CD14-positive monocyte (primary cell): ENCODE results near the gene TCP11L1. TPM values are rescaled to one million over a fixed set of nuclear protein-coding genes. Genes with fewer than 3 reads are reported as not detected.
A peak's percentile ranks its signal among the peaks of the same experiment; 100 is the strongest.

Source experiments
- DNase-seq, 3 donors: peaks; one replicate each; pipeline ENCODE4 v3.0.0-alpha.2; 2011 to 2022
- H2AFZ ChIP-seq: 2 replicates; pipeline ENCODE4 v1.6.0; 2012; ENCODE audit warnings: mild to moderate bottlenecking, low read depth, low read length, inconsistent platforms; ENCODE audit not compliant: insufficient read depth, poor library complexity, severe bottlenecking
- H3K27ac ChIP-seq, 2 donors: 1 replicate in 1 of 2; 2 replicates in 1 of 2; pipeline ENCODE4 v1.5.1; 2012 to 2013; ENCODE audit warnings: low read length in 2 of 2, control low read depth in 1 of 2, inconsistent platforms in 1 of 2, low read depth in 1 of 2, mild to moderate bottlenecking in 1 of 2
- H3K27me3 ChIP-seq, 2 donors: one replicate each; pipeline versions ENCODE4 v1.6.0 to v1.6.1; 2011 to 2013; ENCODE audit warnings: low read length in 2 of 2; ENCODE audit not compliant: control insufficient read depth in 2 of 2, insufficient read depth in 2 of 2
- H3K36me3 ChIP-seq, 2 donors: replicated peaks in 1 of 2; 1 replicate in 1 of 2; 2 replicates in 1 of 2; pipeline versions ENCODE4 v1.5.1 to v1.6.1; 2012 to 2013; ENCODE audit warnings: low read length in 2 of 2, control low read depth in 1 of 2, inconsistent platforms in 1 of 2, mild to moderate bottlenecking in 1 of 2; ENCODE audit not compliant: insufficient read depth in 2 of 2, control insufficient read depth in 1 of 2
- H3K4me1 ChIP-seq, 2 donors: 1 replicate in 1 of 2; 2 replicates in 1 of 2; pipeline versions ENCODE4 v1.5.1 to v1.6.1; 2012 to 2013; ENCODE audit warnings: low read length in 2 of 2, control low read depth in 1 of 2, inconsistent platforms in 1 of 2, mild to moderate bottlenecking in 1 of 2, moderate library complexity in 1 of 2; ENCODE audit not compliant: insufficient read depth in 2 of 2, control insufficient read depth in 1 of 2
- H3K4me2 ChIP-seq: replicated peaks from 2 replicates; pipeline ENCODE3; 2012; ENCODE audit warnings: low read length, moderate library complexity, mild to moderate bottlenecking; ENCODE audit not compliant: poor library complexity, severe bottlenecking; ENCODE audit errors: extremely low read depth
- H3K4me3 ChIP-seq, 3 experiments: fragments of 200-600 bp in 1 of 3; sonication (generic) in 1 of 3; replicated peaks in 1 of 3; 1 replicate in 2 of 3; 2 replicates in 1 of 3; pipeline ENCODE4 v1.5.1; 2011 to 2013; ENCODE audit warnings: low read length in 3 of 3, mild to moderate bottlenecking in 3 of 3, control low read depth in 2 of 3, low read depth in 2 of 3, inconsistent platforms in 1 of 3, moderate library complexity in 1 of 3
- H3K79me2 ChIP-seq: 2 replicates; pipeline ENCODE4 v1.6.0; 2012; ENCODE audit warnings: mild to moderate bottlenecking, control low read depth, inconsistent platforms, low read length, moderate library complexity; ENCODE audit not compliant: insufficient read depth
- H3K9ac ChIP-seq: 2 replicates; pipeline ENCODE4 v1.6.0; 2017; ENCODE audit warnings: low read length, mild to moderate bottlenecking; ENCODE audit not compliant: insufficient read depth, poor library complexity, severe bottlenecking
- H3K9me3 ChIP-seq, 2 donors: replicated peaks in 1 of 2; 1 replicate in 1 of 2; 2 replicates in 1 of 2; pipeline versions ENCODE4 v1.5.1 to v1.6.1; 2012 to 2013; ENCODE audit warnings: low read length in 2 of 2, control low read depth in 1 of 2; ENCODE audit not compliant: control insufficient read depth in 1 of 2, insufficient read depth in 1 of 2
- H4K20me1 ChIP-seq: 2 replicates; pipeline ENCODE4 v1.6.0; 2012; ENCODE audit warnings: mild to moderate bottlenecking, low read length, control low read depth, moderate library complexity; ENCODE audit not compliant: insufficient read depth
- H3K27ac Mint-ChIP-seq, 7 donors: one replicate each; pipeline ENCODE4 v1.8.0; 2020; ENCODE audit warnings: mild to moderate bottlenecking in 7 of 7, mixed read lengths in 7 of 7, moderate library complexity in 6 of 7, inconsistent platforms in 2 of 7
- H3K27me3 Mint-ChIP-seq, 3 donors: one replicate each; pipeline ENCODE4 v1.8.0; 2021 to 2022; ENCODE audit warnings: low read depth in 3 of 3, mild to moderate bottlenecking in 3 of 3, mixed read lengths in 3 of 3, moderate library complexity in 3 of 3, inconsistent platforms in 1 of 3
- H3K36me3 Mint-ChIP-seq, 2 donors: one replicate each; pipeline ENCODE4 v1.8.0; 2020; ENCODE audit warnings: mixed read lengths in 2 of 2, inconsistent platforms in 1 of 2, mild to moderate bottlenecking in 1 of 2
- H3K4me1 Mint-ChIP-seq: one replicate; pipeline ENCODE4 v1.8.0; 2020; ENCODE audit warnings: mild to moderate bottlenecking, mixed read lengths
- H3K4me3 Mint-ChIP-seq, 2 donors: one replicate each; pipeline ENCODE4 v1.8.0; 2020; ENCODE audit warnings: mild to moderate bottlenecking in 2 of 2, mixed read lengths in 2 of 2, moderate library complexity in 1 of 2
- H3K9me3 Mint-ChIP-seq, 7 donors: one replicate each; pipeline ENCODE4 v1.8.0; 2020 to 2022; ENCODE audit warnings: mixed read lengths in 7 of 7, mild to moderate bottlenecking in 6 of 7, moderate library complexity in 6 of 7, inconsistent platforms in 2 of 7
- WGBS: methylation state at CpG from one replicate; pipeline ENCODE4 v1.1.5; 2013; ENCODE audit warnings: missing lambda C conversion rate; ENCODE audit not compliant: insufficient coverage; 5-methylcytosine and 5-hydroxymethylcytosine counted together
- intact Hi-C, 2 donors: fragments of 100-400 bp; cut with micrococcal nuclease; formaldehyde crosslinking; loops; one replicate each; pipeline versions ENCODE4 v1.15.0 to v1.15.1; 2023
- polyA minus RNA-seq: library from RNA; depleted of rRNA, polyadenylated mRNA; stranded (reverse); fragments of >200 nt; gene quantifications from 2 replicates; pipeline ENCODE4 v1.2.3, GENCODE V29; 2012
- polyA plus RNA-seq, 3 donors: library from polyadenylated mRNA; depleted of rRNA in 1 of 3; unstranded in 2 of 3; stranded (reverse) in 1 of 3; fragments of 300-500 nt in 2 of 3; fragments of >200 nt in 1 of 3; fragmentation: Illumina TruSeq in 2 of 3; gene quantifications; 1 replicate in 2 of 3; 2 replicates in 1 of 3; pipeline ENCODE4 v1.2.3, GENCODE V29; 2012 to 2021
- total RNA-seq, 12 experiments: library from RNA in 1 of 12; stranded (reverse) in 1 of 12; fragments of 120-200 nt in 1 of 12; gene quantifications; one replicate each; pipeline ENCODE4 v1.2.4 and lab custom pipeline; 2013 to 2026; ENCODE audit warnings: mixed read lengths in 6 of 12, inconsistent platforms in 1 of 12
- TF ChIP-seq, protein P1 (sequence below): fragments of 200-600 bp; IDR thresholded peaks from one replicate; pipeline ENCODE4 v1.8.0; 2022; ENCODE audit warnings: antibody characterized with exemption, mild to moderate bottlenecking

Gene TCP11L1, protein sequence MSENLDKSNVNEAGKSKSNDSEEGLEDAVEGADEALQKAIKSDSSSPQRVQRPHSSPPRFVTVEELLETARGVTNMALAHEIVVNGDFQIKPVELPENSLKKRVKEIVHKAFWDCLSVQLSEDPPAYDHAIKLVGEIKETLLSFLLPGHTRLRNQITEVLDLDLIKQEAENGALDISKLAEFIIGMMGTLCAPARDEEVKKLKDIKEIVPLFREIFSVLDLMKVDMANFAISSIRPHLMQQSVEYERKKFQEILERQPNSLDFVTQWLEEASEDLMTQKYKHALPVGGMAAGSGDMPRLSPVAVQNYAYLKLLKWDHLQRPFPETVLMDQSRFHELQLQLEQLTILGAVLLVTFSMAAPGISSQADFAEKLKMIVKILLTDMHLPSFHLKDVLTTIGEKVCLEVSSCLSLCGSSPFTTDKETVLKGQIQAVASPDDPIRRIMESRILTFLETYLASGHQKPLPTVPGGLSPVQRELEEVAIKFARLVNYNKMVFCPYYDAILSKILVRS
- total RNA-seq (2013), result 11.0 TPM
- polyA plus RNA-seq, result 10 to 100 TPM in 1 of 3 donors, 1 to 10 TPM in 2; 5.1 to 11.2 (median 7.0) TPM
- 11.9 and 25.0 TPM in 2 replicates for polyA minus RNA-seq
- 8.0 to 41.3 (median 19.6) reads per million in 11 experiments for total RNA-seq (lab: John Stamatoyannopoulos, UW)

- peaks cover 17 to 20% of the 10 kb centered on the region in 2 donors for H3K4me1 ChIP-seq
- no peak for DNase-seq
- H3K36me3 ChIP-seq, result peaks cover 0 to 11% of the 10 kb centered on the region in 2 donors
- H3K9me3 ChIP-seq, result no peaks in the 10 kb centered on the region
- H3K4me3 Mint-ChIP-seq, result peak within 1 kb of the TSS; percentile 84 to 93
- peaks cover 30% of the 10 kb centered on the region for H3K79me2 ChIP-seq
- peak within 1 kb of the TSS; percentile 89 to 99 (median 97) for H3K27ac Mint-ChIP-seq
- peaks cover 0 to 4% (median 3%) of the 10 kb centered on the region in 3 donors for H3K27me3 Mint-ChIP-seq
- peak within 1 kb of the TSS; percentile 89 for H3K4me2 ChIP-seq
- under 1% methylated on average over 84 of the region's 84 CpGs for WGBS
- H4K20me1 ChIP-seq, result no peaks in the 10 kb centered on the region
- peak within 1 kb of the TSS; percentile 83 for H3K9ac ChIP-seq
- peaks cover 21% of the 10 kb centered on the region for H3K4me1 Mint-ChIP-seq
- H3K36me3 Mint-ChIP-seq, result peaks cover 10 to 14% of the 10 kb centered on the region in 2 donors
- peak within 1 kb of the TSS; percentile 93 for H2AFZ ChIP-seq
- no peaks in the 10 kb centered on the region for H3K27me3 ChIP-seq
- intact Hi-C loops, result loop anchor here in 1 of 2 donors (2.0 to 10.0 kb wide), 2 partner anchors 23 to 455 kb away; partner anchors contain the start of gene EIF3M
- H3K27ac ChIP-seq, result peak within 1 kb of the TSS; percentile 89
- H3K4me3 ChIP-seq, result peak within 1 kb of the TSS; percentile 87 to 100 (median 89)
- H3K9me3 Mint-ChIP-seq, result no peaks in the 10 kb centered on the region
- TF ChIP-seq, protein P1, sequence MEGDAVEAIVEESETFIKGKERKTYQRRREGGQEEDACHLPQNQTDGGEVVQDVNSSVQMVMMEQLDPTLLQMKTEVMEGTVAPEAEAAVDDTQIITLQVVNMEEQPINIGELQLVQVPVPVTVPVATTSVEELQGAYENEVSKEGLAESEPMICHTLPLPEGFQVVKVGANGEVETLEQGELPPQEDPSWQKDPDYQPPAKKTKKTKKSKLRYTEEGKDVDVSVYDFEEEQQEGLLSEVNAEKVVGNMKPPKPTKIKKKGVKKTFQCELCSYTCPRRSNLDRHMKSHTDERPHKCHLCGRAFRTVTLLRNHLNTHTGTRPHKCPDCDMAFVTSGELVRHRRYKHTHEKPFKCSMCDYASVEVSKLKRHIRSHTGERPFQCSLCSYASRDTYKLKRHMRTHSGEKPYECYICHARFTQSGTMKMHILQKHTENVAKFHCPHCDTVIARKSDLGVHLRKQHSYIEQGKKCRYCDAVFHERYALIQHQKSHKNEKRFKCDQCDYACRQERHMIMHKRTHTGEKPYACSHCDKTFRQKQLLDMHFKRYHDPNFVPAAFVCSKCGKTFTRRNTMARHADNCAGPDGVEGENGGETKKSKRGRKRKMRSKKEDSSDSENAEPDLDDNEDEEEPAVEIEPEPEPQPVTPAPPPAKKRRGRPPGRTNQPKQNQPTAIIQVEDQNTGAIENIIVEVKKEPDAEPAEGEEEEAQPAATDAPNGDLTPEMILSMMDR, result no peak
Measured at GRCh38 chr11:33039274-33040032, at the start of gene TCP11L1. TCP11L1 (plus strand) TSS chr11:33039572; CDS start chr11:33043774, 4,202 bp downstream.

DNA sequence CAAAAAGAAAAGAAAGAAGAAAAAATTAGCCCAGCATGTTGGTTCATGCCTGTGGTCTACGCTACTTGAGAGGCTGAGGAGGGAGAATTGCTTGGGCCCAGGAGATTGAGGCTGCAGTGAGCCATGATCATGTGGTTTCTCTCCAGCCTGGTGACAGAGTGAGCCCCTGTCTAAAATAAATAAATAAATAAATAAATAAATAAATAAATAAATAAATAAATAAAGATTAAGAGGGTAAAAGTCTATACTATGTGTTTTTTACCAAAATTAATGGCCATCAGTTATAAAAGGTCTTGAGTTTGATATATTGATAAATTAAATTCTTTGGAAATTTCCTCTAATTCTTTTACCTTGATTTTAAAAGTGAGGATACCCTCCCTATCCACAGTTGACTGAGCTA, 48.9 kb upstream of the TCP11L1 start:
- TF ChIP-seq, protein P1, result no peak
- H3K36me3 ChIP-seq, result no peaks in the 10 kb centered on the region
- H3K27ac ChIP-seq, result no peak overlapping the region
- H3K4me1 ChIP-seq, result no peaks in the 10 kb centered on the region
- no peak for DNase-seq
- no peak overlapping the region for H3K4me3 ChIP-seq
- Mint-ChIP-seq H3K27ac (no peak overlapping the region), H3K36me3 (no peaks in the 10 kb centered on the region), H3K9me3 (peaks cover 9 to 25% (median 15%) of the 10 kb centered on the region in 7 donors), H3K4me1 (no peaks in the 10 kb centered on the region), H3K4me3 (no peak overlapping the region), H3K27me3 (peaks cover 0 to 2% (median 0%) of the 10 kb centered on the region in 3 donors)
- no peak overlapping the region for H2AFZ ChIP-seq
- no peaks in the 10 kb centered on the region for H3K79me2 ChIP-seq
- H3K9me3 ChIP-seq, result peaks cover 3 to 5% of the 10 kb centered on the region in 2 donors
- H3K4me2 ChIP-seq, result no peak overlapping the region
- no peaks in the 10 kb centered on the region for H3K27me3 ChIP-seq
- no peak overlapping the region for H3K9ac ChIP-seq
- WGBS, result no CpG with 5 or more reads among the region's 1 CpG
- H4K20me1 ChIP-seq, result no peaks in the 10 kb centered on the region
- intact Hi-C loops, result no loop called here
